ENCODE measurements around the gene KCNH6. TPM values are rescaled to one million over a fixed set of nuclear protein-coding genes. Genes with fewer than 3 reads are reported as not detected.
A peak's percentile ranks its signal among the peaks of the same experiment; 100 is the strongest.

The KCNH6 gene
- polyA plus RNA-seq, 3 donors, result not detected

- H3K9me3 Mint-ChIP-seq, result peaks cover 0 to 22% (median 5%) of the 10 kb centered on the region in 7 donors
- intact Hi-C loops (cut with micrococcal nuclease), result no loop called here
- H3K79me2 ChIP-seq (ENCODE audit: insufficient read depth, low read length), result no peaks in the 10 kb centered on the region
- no peak overlapping the region for H3K4me2 ChIP-seq (replicated peaks; ENCODE audit: extremely low read depth, low read length, poor library complexity, severe bottlenecking)
- no peaks in the 10 kb centered on the region for H3K36me3 ChIP-seq (replicated peaks in 1 of 2; ENCODE audit: control insufficient read depth in 1 of 2, insufficient read depth in 2 of 2, low read length in 2 of 2)
- H3K4me3 Mint-ChIP-seq, result no peak overlapping the region
- peaks cover 3 to 6% of the 10 kb centered on the region in 2 donors for H3K36me3 Mint-ChIP-seq
- H3K9me3 ChIP-seq (replicated peaks in 1 of 2; ENCODE audit: control insufficient read depth in 1 of 2, insufficient read depth in 1 of 2, low read length in 2 of 2), result peaks cover 3 to 7% of the 10 kb centered on the region in 2 donors
- H3K27me3 Mint-ChIP-seq (ENCODE audit: low read depth in 3 of 3), result peaks cover 45 to 62% (median 48%) of the 10 kb centered on the region in 3 donors
- no peak overlapping the region for H3K27ac Mint-ChIP-seq
- no peaks in the 10 kb centered on the region for H4K20me1 ChIP-seq (ENCODE audit: insufficient read depth, low read length)
- peaks cover 14% of the 10 kb centered on the region for H3K4me1 Mint-ChIP-seq
- no peak overlapping the region for H3K27ac ChIP-seq (ENCODE audit: low read depth in 1 of 2, low read length in 2 of 2)
- TF ChIP-seq CTCF (IDR thresholded peaks at IDR 0.05), result no peak
- H3K27me3 ChIP-seq (ENCODE audit: control insufficient read depth in 2 of 2, insufficient read depth in 2 of 2, low read length in 2 of 2), result peaks cover 6 to 47% of the 10 kb centered on the region in 2 donors
- no CpG with 5 or more reads among the region's 3 CpGs for WGBS (ENCODE audit: insufficient coverage)
- DNase-seq, result no peak
- H3K4me1 ChIP-seq (ENCODE audit: control insufficient read depth in 1 of 2, insufficient read depth in 2 of 2, low read length in 2 of 2), result peaks cover 9 to 21% of the 10 kb centered on the region in 2 donors
- H2AFZ ChIP-seq (ENCODE audit: insufficient read depth, low read depth, low read length, poor library complexity, severe bottlenecking), result no peak overlapping the region
- no peak overlapping the region for H3K4me3 ChIP-seq (replicated peaks in 1 of 3; ENCODE audit: low read depth in 2 of 3, low read length in 3 of 3)
- no peak overlapping the region for H3K9ac ChIP-seq (ENCODE audit: insufficient read depth, low read length, poor library complexity, severe bottlenecking)
Measured at GRCh38 chr17:63474174-63474573, 49.0 kb upstream of the KCNH6 start.

GRCh38 chr17:63474586-63475460 lies 48.3 kb upstream of the KCNH6 start:
- Histone ChIP-seq H3K27me3 (ENCODE audit: control insufficient read depth in 2 of 2, insufficient read depth in 2 of 2, low read length in 2 of 2) (peaks cover 6 to 47% of the 10 kb centered on the region in 2 donors), H3K9me3 (replicated peaks in 1 of 2; ENCODE audit: control insufficient read depth in 1 of 2, insufficient read depth in 1 of 2, low read length in 2 of 2) (peaks cover 3 to 7% of the 10 kb centered on the region in 2 donors), H3K9ac (ENCODE audit: insufficient read depth, low read length, poor library complexity, severe bottlenecking) (no peak overlapping the region), H3K79me2 (ENCODE audit: insufficient read depth, low read length) (no peaks in the 10 kb centered on the region), H3K4me3 (replicated peaks in 1 of 3; ENCODE audit: low read depth in 2 of 3, low read length in 3 of 3) (no peak overlapping the region), H3K27ac (ENCODE audit: low read depth in 1 of 2, low read length in 2 of 2) (no peak overlapping the region), H3K4me1 (ENCODE audit: control insufficient read depth in 1 of 2, insufficient read depth in 2 of 2, low read length in 2 of 2) (peaks cover 9 to 21% of the 10 kb centered on the region in 2 donors), H4K20me1 (ENCODE audit: insufficient read depth, low read length) (no peaks in the 10 kb centered on the region), H3K36me3 (replicated peaks in 1 of 2; ENCODE audit: control insufficient read depth in 1 of 2, insufficient read depth in 2 of 2, low read length in 2 of 2) (no peaks in the 10 kb centered on the region), H2AFZ (ENCODE audit: insufficient read depth, low read depth, low read length, poor library complexity, severe bottlenecking) (no peak overlapping the region), H3K4me2 (replicated peaks; ENCODE audit: extremely low read depth, low read length, poor library complexity, severe bottlenecking) (no peak overlapping the region)
- peaks cover 0 to 22% (median 5%) of the 10 kb centered on the region in 7 donors for H3K9me3 Mint-ChIP-seq
- no peak overlapping the region for H3K27ac Mint-ChIP-seq
- intact Hi-C loops (cut with micrococcal nuclease), result no loop called here
- no peak for DNase-seq
- peaks cover 45 to 66% (median 48%) of the 10 kb centered on the region in 3 donors for H3K27me3 Mint-ChIP-seq (ENCODE audit: low read depth in 3 of 3)
- TF ChIP-seq CTCF (IDR thresholded peaks at IDR 0.05), result no peak
- peak overlapping the region in 1 of 2 donors; percentile 78 for H3K4me3 Mint-ChIP-seq
- H3K4me1 Mint-ChIP-seq, result peaks cover 14% of the 10 kb centered on the region
- peaks cover 3 to 6% of the 10 kb centered on the region in 2 donors for H3K36me3 Mint-ChIP-seq
- WGBS (ENCODE audit: insufficient coverage), result 100% methylated on average over 4 of the region's 10 CpGs

Measured in CD14-positive monocyte (primary cell).